CD14-positive monocyte (primary cell): Measurements from ENCODE around the gene GOLGA5. TPM values are rescaled to one million over a fixed set of nuclear protein-coding genes. Genes with fewer than 3 reads are reported as not detected.
A peak's percentile ranks its signal among the peaks of the same experiment; 100 is the strongest.
"Not testable (repeated sequence)": the region's sequence is repeated elsewhere in the genome, so short reads cannot be mapped to it uniquely, and the experiment has no call there.

Source experiments
- DNase-seq, 3 donors: peaks; one replicate each; pipeline ENCODE4 v3.0.0-alpha.2; 2011 to 2022
- H2AFZ ChIP-seq: 2 replicates; pipeline ENCODE4 v1.6.0; 2012; ENCODE audit warnings: mild to moderate bottlenecking, low read depth, low read length, inconsistent platforms; ENCODE audit not compliant: insufficient read depth, poor library complexity, severe bottlenecking
- H3K27ac ChIP-seq, 2 donors: 1 replicate in 1 of 2; 2 replicates in 1 of 2; pipeline ENCODE4 v1.5.1; 2012 to 2013; ENCODE audit warnings: low read length in 2 of 2, control low read depth in 1 of 2, inconsistent platforms in 1 of 2, low read depth in 1 of 2, mild to moderate bottlenecking in 1 of 2
- H3K27me3 ChIP-seq, 2 donors: one replicate each; pipeline versions ENCODE4 v1.6.0 to v1.6.1; 2011 to 2013; ENCODE audit warnings: low read length in 2 of 2; ENCODE audit not compliant: control insufficient read depth in 2 of 2, insufficient read depth in 2 of 2
- H3K36me3 ChIP-seq, 2 donors: replicated peaks in 1 of 2; 1 replicate in 1 of 2; 2 replicates in 1 of 2; pipeline versions ENCODE4 v1.5.1 to v1.6.1; 2012 to 2013; ENCODE audit warnings: low read length in 2 of 2, control low read depth in 1 of 2, inconsistent platforms in 1 of 2, mild to moderate bottlenecking in 1 of 2; ENCODE audit not compliant: insufficient read depth in 2 of 2, control insufficient read depth in 1 of 2
- H3K4me1 ChIP-seq, 2 donors: 1 replicate in 1 of 2; 2 replicates in 1 of 2; pipeline versions ENCODE4 v1.5.1 to v1.6.1; 2012 to 2013; ENCODE audit warnings: low read length in 2 of 2, control low read depth in 1 of 2, inconsistent platforms in 1 of 2, mild to moderate bottlenecking in 1 of 2, moderate library complexity in 1 of 2; ENCODE audit not compliant: insufficient read depth in 2 of 2, control insufficient read depth in 1 of 2
- H3K4me2 ChIP-seq: replicated peaks from 2 replicates; pipeline ENCODE3; 2012; ENCODE audit warnings: low read length, moderate library complexity, mild to moderate bottlenecking; ENCODE audit not compliant: poor library complexity, severe bottlenecking; ENCODE audit errors: extremely low read depth
- H3K4me3 ChIP-seq, 3 experiments: fragments of 200-600 bp in 1 of 3; sonication (generic) in 1 of 3; replicated peaks in 1 of 3; 1 replicate in 2 of 3; 2 replicates in 1 of 3; pipeline ENCODE4 v1.5.1; 2011 to 2013; ENCODE audit warnings: low read length in 3 of 3, mild to moderate bottlenecking in 3 of 3, control low read depth in 2 of 3, low read depth in 2 of 3, inconsistent platforms in 1 of 3, moderate library complexity in 1 of 3
- H3K79me2 ChIP-seq: 2 replicates; pipeline ENCODE4 v1.6.0; 2012; ENCODE audit warnings: mild to moderate bottlenecking, control low read depth, inconsistent platforms, low read length, moderate library complexity; ENCODE audit not compliant: insufficient read depth
- H3K9ac ChIP-seq: 2 replicates; pipeline ENCODE4 v1.6.0; 2017; ENCODE audit warnings: low read length, mild to moderate bottlenecking; ENCODE audit not compliant: insufficient read depth, poor library complexity, severe bottlenecking
- H3K9me3 ChIP-seq, 2 donors: replicated peaks in 1 of 2; 1 replicate in 1 of 2; 2 replicates in 1 of 2; pipeline versions ENCODE4 v1.5.1 to v1.6.1; 2012 to 2013; ENCODE audit warnings: low read length in 2 of 2, control low read depth in 1 of 2; ENCODE audit not compliant: control insufficient read depth in 1 of 2, insufficient read depth in 1 of 2
- H4K20me1 ChIP-seq: 2 replicates; pipeline ENCODE4 v1.6.0; 2012; ENCODE audit warnings: mild to moderate bottlenecking, low read length, control low read depth, moderate library complexity; ENCODE audit not compliant: insufficient read depth
- H3K27ac Mint-ChIP-seq, 7 donors: one replicate each; pipeline ENCODE4 v1.8.0; 2020; ENCODE audit warnings: mild to moderate bottlenecking in 7 of 7, mixed read lengths in 7 of 7, moderate library complexity in 6 of 7, inconsistent platforms in 2 of 7
- H3K27me3 Mint-ChIP-seq, 3 donors: one replicate each; pipeline ENCODE4 v1.8.0; 2021 to 2022; ENCODE audit warnings: low read depth in 3 of 3, mild to moderate bottlenecking in 3 of 3, mixed read lengths in 3 of 3, moderate library complexity in 3 of 3, inconsistent platforms in 1 of 3
- H3K36me3 Mint-ChIP-seq, 2 donors: one replicate each; pipeline ENCODE4 v1.8.0; 2020; ENCODE audit warnings: mixed read lengths in 2 of 2, inconsistent platforms in 1 of 2, mild to moderate bottlenecking in 1 of 2
- H3K4me1 Mint-ChIP-seq: one replicate; pipeline ENCODE4 v1.8.0; 2020; ENCODE audit warnings: mild to moderate bottlenecking, mixed read lengths
- H3K4me3 Mint-ChIP-seq, 2 donors: one replicate each; pipeline ENCODE4 v1.8.0; 2020; ENCODE audit warnings: mild to moderate bottlenecking in 2 of 2, mixed read lengths in 2 of 2, moderate library complexity in 1 of 2
- H3K9me3 Mint-ChIP-seq, 7 donors: one replicate each; pipeline ENCODE4 v1.8.0; 2020 to 2022; ENCODE audit warnings: mixed read lengths in 7 of 7, mild to moderate bottlenecking in 6 of 7, moderate library complexity in 6 of 7, inconsistent platforms in 2 of 7
- CTCF ChIP-seq: fragments of 200-600 bp; IDR thresholded peaks from one replicate; pipeline ENCODE4 v1.8.0; 2022; ENCODE audit warnings: antibody characterized with exemption, mild to moderate bottlenecking
- WGBS: methylation state at CpG from one replicate; pipeline ENCODE4 v1.1.5; 2013; ENCODE audit warnings: missing lambda C conversion rate; ENCODE audit not compliant: insufficient coverage; 5-methylcytosine and 5-hydroxymethylcytosine counted together
- intact Hi-C, 2 donors: fragments of 100-400 bp; cut with micrococcal nuclease; formaldehyde crosslinking; loops; one replicate each; pipeline versions ENCODE4 v1.15.0 to v1.15.1; 2023
- polyA plus RNA-seq, 3 donors: library from polyadenylated mRNA; depleted of rRNA in 1 of 3; unstranded in 2 of 3; stranded (reverse) in 1 of 3; fragments of 300-500 nt in 2 of 3; fragments of >200 nt in 1 of 3; fragmentation: Illumina TruSeq in 2 of 3; gene quantifications; 1 replicate in 2 of 3; 2 replicates in 1 of 3; pipeline ENCODE4 v1.2.3, GENCODE V29; 2012 to 2021

GOLGA5 gene
- polyA plus RNA-seq, 3 donors: 12.4 to 19.0 (median 16.3) TPM

- H3K27ac ChIP-seq: no peak within 1 kb of the TSS
- no peaks in the 10 kb centered on the region for H4K20me1 ChIP-seq
- peaks cover 11 to 19% of the 10 kb centered on the region in 2 donors for H3K9me3 ChIP-seq
- H3K4me1 Mint-ChIP-seq: peaks cover 37% of the 10 kb centered on the region
- peaks cover 55 to 73% (median 59%) of the 10 kb centered on the region in 3 donors for H3K27me3 Mint-ChIP-seq
- H3K4me3 Mint-ChIP-seq: peak within 1 kb of the TSS; percentile 83 to 90
- peaks cover 37 to 61% of the 10 kb centered on the region in 2 donors for H3K27me3 ChIP-seq
- H3K36me3 ChIP-seq: no peaks in the 10 kb centered on the region
- peak within 1 kb of the TSS; percentile 23 to 73 (median 31) for H3K4me3 ChIP-seq
- peak within 1 kb of the TSS; percentile 47 for H3K9ac ChIP-seq
- no peaks in the 10 kb centered on the region for H3K79me2 ChIP-seq
- peak within 1 kb of the TSS in 6 of 7 donors; percentile 26 to 81 (median 59) for H3K27ac Mint-ChIP-seq
- peaks cover 16 to 50% (median 36%) of the 10 kb centered on the region in 7 donors for H3K9me3 Mint-ChIP-seq
- TF ChIP-seq CTCF: no peak
- peaks cover 4 to 16% of the 10 kb centered on the region in 2 donors for H3K36me3 Mint-ChIP-seq
- peak; percentile 69 to 80 (median 77) for DNase-seq
- H2AFZ ChIP-seq: peak within 1 kb of the TSS; percentile 70
- H3K4me2 ChIP-seq: peak within 1 kb of the TSS; percentile 82
- H3K4me1 ChIP-seq: peaks cover 18 to 29% of the 10 kb centered on the region in 2 donors
- WGBS: 4% methylated on average over 39 of the region's 50 CpGs
- intact Hi-C loops: loop anchor here in 1 of 2 donors (1.0 to 5.0 kb wide), 2 partner anchors 13 to 39 kb away; no protein-coding TSS in a partner anchor
Observed at GRCh38 chr14:92748259-92749016, 45.7 kb upstream of the GOLGA5 start, which contains the start of gene LGMN. TSS of gene LGMN (minus strand) at chr14:92748627. CDS start at chr14:92732786, 15,841 bp downstream.

GRCh38 chr14:92750222-92750728 is 43.8 kb upstream of the GOLGA5 start:
- Mint-ChIP-seq H3K27me3 (peaks cover 52 to 69% (median 56%) of the 10 kb centered on the region in 3 donors), H3K36me3 (peaks cover 8 to 23% of the 10 kb centered on the region in 2 donors), H3K9me3 (peaks cover 21 to 60% (median 50%) of the 10 kb centered on the region in 7 donors), H3K27ac (peak overlapping the region in 1 of 7 donors; percentile 14), H3K4me1 (peaks cover 40% of the 10 kb centered on the region), H3K4me3 (peak overlapping the region; percentile 69 to 90)
- H3K27ac ChIP-seq, H2AFZ ChIP-seq, H3K79me2 ChIP-seq, H4K20me1 ChIP-seq, H3K9ac ChIP-seq, intact Hi-C loops, H3K36me3 ChIP-seq, DNase-seq: not testable (repeated sequence)
- 5% methylated on average over 9 of the region's 10 CpGs for WGBS
- Histone ChIP-seq H3K27me3 (peaks cover 36 to 58% of the 10 kb centered on the region in 2 donors), H3K4me1 (peaks cover 20 to 31% of the 10 kb centered on the region in 2 donors), H3K4me3 (peak overlapping the region in 1 of 3 experiments; percentile 38), H3K9me3 (peaks cover 20 to 26% of the 10 kb centered on the region in 2 donors), H3K4me2 (peak overlapping the region; percentile 2)
